Neural progenitor cell (in vitro differentiated cells): ENCODE data around the gene DDX27. TPM values are rescaled to one million over a fixed set of nuclear protein-coding genes. Genes with fewer than 3 reads are reported as not detected.

Experiments used
- DNase-seq: peaks from one replicate; pipeline ENCODE4 v3.0.0-alpha.2; 2016; ENCODE audit warnings: low spot score
- H2AFZ ChIP-seq: fragments of 200-600 bp; sonication (generic); replicated peaks from 2 replicates; pipeline ENCODE4 v1.6.1; 2016; ENCODE audit warnings: antibody characterized with exemption
- H3F3A ChIP-seq: fragments of 200-600 bp; sonication (generic); 2 replicates; pipeline ENCODE4 v1.6.1; 2016; ENCODE audit warnings: antibody characterized with exemption, low read depth
- H3K27ac ChIP-seq: fragments of 200-600 bp; sonication (generic); 2 replicates; pipeline ENCODE4 v1.5.1; 2016; ENCODE audit warnings: mild to moderate bottlenecking
- H3K27me3 ChIP-seq: fragments of 200-600 bp; sonication (generic); 2 replicates; pipeline ENCODE4 v1.6.1; 2016; ENCODE audit warnings: mild to moderate bottlenecking, moderate library complexity
- H3K36me3 ChIP-seq: fragments of 200-600 bp; sonication (generic); 2 replicates; pipeline ENCODE4 v1.5.1; 2016
- H3K4me1 ChIP-seq: fragments of 200-600 bp; sonication (generic); 2 replicates; pipeline ENCODE4 v1.6.1; 2016; ENCODE audit warnings: mixed run types
- H3K4me2 ChIP-seq: fragments of 200-600 bp; sonication (generic); 2 replicates; pipeline ENCODE4 v1.6.1; 2016
- H3K4me3 ChIP-seq: fragments of 200-600 bp; sonication (generic); 2 replicates; pipeline ENCODE4 v1.5.1; 2016
- H3K79me2 ChIP-seq: fragments of 200-600 bp; sonication (generic); 2 replicates; pipeline ENCODE4 v1.6.1; 2016; ENCODE audit warnings: low read depth
- H3K9ac ChIP-seq: fragments of 200-600 bp; sonication (generic); 2 replicates; pipeline ENCODE4 v1.6.1; 2016
- H3K9me3 ChIP-seq: fragments of 200-600 bp; sonication (generic); 2 replicates; pipeline ENCODE4 v1.5.1; 2016; ENCODE audit warnings: low read depth
- H4K20me1 ChIP-seq: fragments of 200-600 bp; sonication (generic); 2 replicates; pipeline ENCODE4 v1.6.1; 2016; ENCODE audit warnings: low read depth
- H3K27ac Mint-ChIP-seq: 3 replicates; pipeline ENCODE4 v1.8.0; 2021; ENCODE audit warnings: mixed read lengths
- H3K27me3 Mint-ChIP-seq: 2 replicates; pipeline ENCODE4 v1.8.0; 2022; ENCODE audit warnings: low read depth, mild to moderate bottlenecking, inconsistent platforms, moderate library complexity, mixed read lengths; ENCODE audit not compliant: insufficient read depth
- H3K36me3 Mint-ChIP-seq: 3 replicates; pipeline ENCODE4 v1.8.0; 2021; ENCODE audit warnings: mixed read lengths
- H3K4me1 Mint-ChIP-seq: 3 replicates; pipeline ENCODE4 v1.8.0; 2021; ENCODE audit warnings: mixed read lengths
- H3K4me3 Mint-ChIP-seq: 3 replicates; pipeline ENCODE4 v1.8.0; 2021; ENCODE audit warnings: mild to moderate bottlenecking, moderate library complexity, mixed read lengths
- H3K9me3 Mint-ChIP-seq: 3 replicates; pipeline ENCODE4 v1.8.0; 2020; ENCODE audit warnings: mixed read lengths
- EZH2 ChIP-seq: fragments of 200-600 bp; sonication (generic); IDR thresholded peaks from 2 replicates; pipeline ENCODE4 v1.6.1; 2017; ENCODE audit warnings: antibody characterized with exemption, mild to moderate bottlenecking, moderate library complexity
- EZH2phosphoT487 ChIP-seq: fragments of 200-600 bp; sonication (generic); IDR thresholded peaks from 2 replicates; pipeline ENCODE4 v1.6.1; 2017; ENCODE audit warnings: antibody characterized with exemption
- total RNA-seq: library from RNA; depleted of rRNA; stranded (reverse); fragments of >200 nt; gene quantifications from 2 replicates; pipeline ENCODE4 v1.2.3, GENCODE V29; 2015; ENCODE audit warnings: low replicate concordance
- TF ChIP-seq, protein P1 (sequence below): fragments of 200-600 bp; sonication (generic); IDR thresholded peaks from 2 replicates; pipeline ENCODE4 v1.5.1; 2017; ENCODE audit warnings: antibody characterized with exemption, mild to moderate bottlenecking

Gene DDX27
- total RNA-seq, 1 donor from 2014 or later: 27.3 TPM

DNA sequence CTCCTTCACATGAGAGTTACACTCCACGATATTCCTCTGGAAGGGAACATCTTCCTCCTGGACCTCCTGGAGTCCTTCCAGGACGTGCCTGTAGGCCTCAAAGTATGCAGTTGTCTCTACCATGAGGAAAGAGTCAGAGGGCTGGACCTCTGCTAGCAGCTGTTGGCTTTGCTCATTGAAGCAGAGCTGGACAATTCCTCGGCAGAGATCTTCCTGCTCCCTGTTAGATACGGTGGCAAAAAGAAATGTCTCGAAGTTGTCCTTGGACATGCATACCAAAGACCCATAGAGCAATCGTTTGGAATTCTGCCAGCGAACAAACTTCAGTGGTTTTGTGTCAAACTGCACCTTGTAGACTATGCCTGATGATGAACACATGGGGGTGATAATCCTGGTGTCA, 51.0 kb downstream of the DDX27 start:
- Mint-ChIP-seq H3K27me3 (peaks cover 2% of the 10 kb centered on the region), H3K27ac (no peak overlapping the region), H3K9me3 (peaks cover 3% of the 10 kb centered on the region), H3K36me3 (peaks cover 41% of the 10 kb centered on the region), H3K4me1 (peaks cover 3% of the 10 kb centered on the region), H3K4me3 (no peak overlapping the region)
- Histone ChIP-seq H3K4me3 (no peak overlapping the region), H3K27ac (no peak overlapping the region), H3K27me3 (no peaks in the 10 kb centered on the region), H3K4me1 (no peaks in the 10 kb centered on the region), H4K20me1 (peaks cover 4% of the 10 kb centered on the region), H3K36me3 (peaks cover 4% of the 10 kb centered on the region), H3K4me2 (no peak overlapping the region), H3K79me2 (peaks cover 42% of the 10 kb centered on the region), H3K9me3 (no peaks in the 10 kb centered on the region), H3F3A (no peaks in the 10 kb centered on the region), H2AFZ (no peak overlapping the region), H3K9ac (no peak overlapping the region)
- no peak for TF ChIP-seq EZH2phosphoT487
- TF ChIP-seq EZH2: no peak
- TF ChIP-seq, protein P1, sequence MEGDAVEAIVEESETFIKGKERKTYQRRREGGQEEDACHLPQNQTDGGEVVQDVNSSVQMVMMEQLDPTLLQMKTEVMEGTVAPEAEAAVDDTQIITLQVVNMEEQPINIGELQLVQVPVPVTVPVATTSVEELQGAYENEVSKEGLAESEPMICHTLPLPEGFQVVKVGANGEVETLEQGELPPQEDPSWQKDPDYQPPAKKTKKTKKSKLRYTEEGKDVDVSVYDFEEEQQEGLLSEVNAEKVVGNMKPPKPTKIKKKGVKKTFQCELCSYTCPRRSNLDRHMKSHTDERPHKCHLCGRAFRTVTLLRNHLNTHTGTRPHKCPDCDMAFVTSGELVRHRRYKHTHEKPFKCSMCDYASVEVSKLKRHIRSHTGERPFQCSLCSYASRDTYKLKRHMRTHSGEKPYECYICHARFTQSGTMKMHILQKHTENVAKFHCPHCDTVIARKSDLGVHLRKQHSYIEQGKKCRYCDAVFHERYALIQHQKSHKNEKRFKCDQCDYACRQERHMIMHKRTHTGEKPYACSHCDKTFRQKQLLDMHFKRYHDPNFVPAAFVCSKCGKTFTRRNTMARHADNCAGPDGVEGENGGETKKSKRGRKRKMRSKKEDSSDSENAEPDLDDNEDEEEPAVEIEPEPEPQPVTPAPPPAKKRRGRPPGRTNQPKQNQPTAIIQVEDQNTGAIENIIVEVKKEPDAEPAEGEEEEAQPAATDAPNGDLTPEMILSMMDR: no peak
- DNase-seq: no peak

DNA sequence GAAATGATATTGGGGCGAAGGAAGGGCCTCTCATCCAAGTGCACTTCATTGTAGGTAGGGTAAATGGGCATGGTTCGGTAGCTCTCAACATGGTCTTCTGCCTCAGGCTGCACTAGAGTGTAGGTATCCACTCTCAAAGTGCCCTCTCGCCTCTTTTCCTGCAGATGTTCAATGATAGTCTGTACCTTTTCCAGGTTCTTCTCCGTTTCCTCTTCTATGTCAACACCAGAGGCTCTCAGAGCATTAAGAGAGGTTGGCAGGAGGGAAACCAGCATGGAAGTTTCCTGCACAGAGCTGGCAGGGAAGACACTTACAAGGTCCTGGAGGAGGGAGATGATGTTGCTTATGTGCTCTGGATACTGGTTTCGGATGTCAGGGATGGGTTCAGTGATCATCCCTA, 51.5 kb downstream of the DDX27 start:
- Histone ChIP-seq H2AFZ (no peak overlapping the region), H3K27ac (no peak overlapping the region), H3K9me3 (no peaks in the 10 kb centered on the region), H3K4me2 (no peak overlapping the region), H3K4me1 (no peaks in the 10 kb centered on the region), H3K36me3 (peaks cover 4% of the 10 kb centered on the region), H3K27me3 (no peaks in the 10 kb centered on the region), H3F3A (no peaks in the 10 kb centered on the region), H4K20me1 (peaks cover 4% of the 10 kb centered on the region), H3K79me2 (peaks cover 45% of the 10 kb centered on the region), H3K9ac (no peak overlapping the region), H3K4me3 (no peak overlapping the region)
- DNase-seq: no peak
- peaks cover 6% of the 10 kb centered on the region for H3K4me1 Mint-ChIP-seq
- H3K27me3 Mint-ChIP-seq: peaks cover 2% of the 10 kb centered on the region
- peaks cover 45% of the 10 kb centered on the region for H3K36me3 Mint-ChIP-seq
- H3K9me3 Mint-ChIP-seq: peaks cover 3% of the 10 kb centered on the region
- TF ChIP-seq EZH2phosphoT487: no peak
- TF ChIP-seq, protein P1: no peak
- no peak for TF ChIP-seq EZH2
- H3K27ac Mint-ChIP-seq: no peak overlapping the region
- H3K4me3 Mint-ChIP-seq: no peak overlapping the region

- peaks cover 47% of the 10 kb centered on the region for H3K36me3 Mint-ChIP-seq
- peaks cover 16% of the 10 kb centered on the region for H3K4me1 Mint-ChIP-seq
- TF ChIP-seq EZH2phosphoT487 (no peak), EZH2 (no peak)
Observed at GRCh38 chr20:49272654-49273053, 53.4 kb downstream of the DDX27 start.

GRCh38 chr20:49273696-49274277, 54.6 kb downstream of the DDX27 start:
- H3K4me3 ChIP-seq: no peak overlapping the region
- peaks cover 44% of the 10 kb centered on the region for H3K36me3 Mint-ChIP-seq
- H4K20me1 ChIP-seq: peaks cover 6% of the 10 kb centered on the region

More at GRCh38 chr20:49272654-49273053, 53.4 kb downstream of the DDX27 start:
- Histone ChIP-seq H3K79me2 (peaks cover 48% of the 10 kb centered on the region), H3K4me1 (no peaks in the 10 kb centered on the region), H3K36me3 (peaks cover 4% of the 10 kb centered on the region), H3K4me2 (no peak overlapping the region), H3K27ac (no peak overlapping the region), H3K9ac (no peak overlapping the region), H3K9me3 (no peaks in the 10 kb centered on the region), H3F3A (no peaks in the 10 kb centered on the region), H4K20me1 (peaks cover 4% of the 10 kb centered on the region), H3K27me3 (no peaks in the 10 kb centered on the region), H2AFZ (no peak overlapping the region), H3K4me3 (no peak overlapping the region)
- peaks cover 2% of the 10 kb centered on the region for H3K27me3 Mint-ChIP-seq
- no peak for DNase-seq
- H3K4me3 Mint-ChIP-seq: no peak overlapping the region
- H3K9me3 Mint-ChIP-seq: peaks cover 3% of the 10 kb centered on the region
- H3K27ac Mint-ChIP-seq: no peak overlapping the region

More at GRCh38 chr20:49273696-49274277, 54.6 kb downstream of the DDX27 start:
- TF ChIP-seq EZH2 (no peak), EZH2phosphoT487 (no peak)
- TF ChIP-seq, protein P1: no peak
- Histone ChIP-seq H3F3A (no peaks in the 10 kb centered on the region), H3K79me2 (peaks cover 43% of the 10 kb centered on the region), H3K4me1 (no peaks in the 10 kb centered on the region), H2AFZ (no peak overlapping the region), H3K36me3 (peaks cover 4% of the 10 kb centered on the region), H3K9ac (no peak overlapping the region), H3K4me2 (no peak overlapping the region), H3K27me3 (no peaks in the 10 kb centered on the region), H3K27ac (no peak overlapping the region), H3K9me3 (no peaks in the 10 kb centered on the region)
- Mint-ChIP-seq H3K4me1 (peaks cover 15% of the 10 kb centered on the region), H3K27me3 (peaks cover 5% of the 10 kb centered on the region), H3K9me3 (peaks cover 2% of the 10 kb centered on the region), H3K4me3 (no peak overlapping the region), H3K27ac (no peak overlapping the region)
- DNase-seq: no peak
